Stimulated activated CD8-positive, alpha-beta memory T cell treated with anti-CD3 and anti-CD28 coated beads, Interleukin-12 subunit alpha, Interleukin-12 subunit beta, amount 100 ng/mL, for 24 hours (primary cell): ENCODE results near the gene UNC13B.
"Not testable (repeated sequence)": the region's sequence is repeated elsewhere in the genome, so short reads cannot be mapped to it uniquely, and the experiment has no call there.

ENCODE experiments used
- DNase-seq: peaks from one replicate; pipeline ENCODE4 v3.0.0-alpha.2; 2020; ENCODE audit errors: extremely low read depth

The UNC13B gene

DNA sequence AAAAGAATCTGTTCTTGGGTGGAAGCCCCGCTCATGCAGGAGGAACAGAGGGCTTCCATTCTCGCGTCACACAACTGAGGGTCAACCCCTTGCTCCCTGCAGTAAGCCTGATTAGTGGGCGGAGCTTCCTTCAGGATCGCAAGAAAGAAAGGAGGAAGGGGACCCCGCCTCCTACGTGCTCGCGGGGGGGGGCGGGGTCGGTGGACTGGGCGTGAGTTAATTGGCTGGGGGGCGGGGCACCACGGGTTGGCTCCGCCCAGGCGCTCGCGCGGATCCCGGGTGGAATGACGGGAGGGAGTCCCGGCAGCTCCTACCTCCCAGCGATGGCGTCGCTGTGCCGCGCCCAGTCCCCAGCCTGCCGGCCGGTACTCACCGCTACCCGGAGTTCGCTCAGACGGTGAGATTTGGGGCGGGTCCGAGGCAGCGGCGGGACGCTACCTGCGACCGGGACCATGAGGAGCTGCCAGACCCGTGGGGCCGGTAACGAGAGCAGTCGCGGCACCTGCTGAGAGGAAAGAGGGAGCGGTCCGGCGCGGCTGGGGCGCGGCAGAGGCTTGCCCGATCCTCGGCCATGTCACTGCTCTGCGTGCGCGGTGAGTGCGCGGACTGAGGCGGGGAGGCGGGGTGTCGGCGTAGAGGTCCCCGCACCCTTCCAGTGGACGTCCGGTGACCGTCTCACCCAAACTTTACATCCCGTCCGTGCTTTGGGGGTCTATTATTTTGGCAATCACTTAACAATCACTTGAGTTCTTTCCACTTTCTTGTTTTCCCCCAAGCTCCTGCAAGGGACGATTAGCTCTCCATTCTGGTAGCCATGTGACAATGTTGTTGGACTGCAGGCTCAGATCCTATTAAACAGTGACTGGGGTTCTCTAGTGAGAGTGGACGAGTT, at the start of gene UNC13B:
UNC13B (plus strand) TSS at position 297 of the 892 bp plus-strand sequence; CDS start at position 572, 275 bp downstream.
- DNase-seq = peak; percentile 49

GRCh38 chr9:35112257-35113020, 49.4 kb upstream of the UNC13B start:
- DNase-seq = no peak

- peak; percentile 31 for DNase-seq
Measured at GRCh38 chr9:35114113-35114839, 47.5 kb upstream of the UNC13B start.

GRCh38 chr9:35114840-35115628, 46.8 kb upstream of the UNC13B start:
- DNase-seq = no peak

DNA sequence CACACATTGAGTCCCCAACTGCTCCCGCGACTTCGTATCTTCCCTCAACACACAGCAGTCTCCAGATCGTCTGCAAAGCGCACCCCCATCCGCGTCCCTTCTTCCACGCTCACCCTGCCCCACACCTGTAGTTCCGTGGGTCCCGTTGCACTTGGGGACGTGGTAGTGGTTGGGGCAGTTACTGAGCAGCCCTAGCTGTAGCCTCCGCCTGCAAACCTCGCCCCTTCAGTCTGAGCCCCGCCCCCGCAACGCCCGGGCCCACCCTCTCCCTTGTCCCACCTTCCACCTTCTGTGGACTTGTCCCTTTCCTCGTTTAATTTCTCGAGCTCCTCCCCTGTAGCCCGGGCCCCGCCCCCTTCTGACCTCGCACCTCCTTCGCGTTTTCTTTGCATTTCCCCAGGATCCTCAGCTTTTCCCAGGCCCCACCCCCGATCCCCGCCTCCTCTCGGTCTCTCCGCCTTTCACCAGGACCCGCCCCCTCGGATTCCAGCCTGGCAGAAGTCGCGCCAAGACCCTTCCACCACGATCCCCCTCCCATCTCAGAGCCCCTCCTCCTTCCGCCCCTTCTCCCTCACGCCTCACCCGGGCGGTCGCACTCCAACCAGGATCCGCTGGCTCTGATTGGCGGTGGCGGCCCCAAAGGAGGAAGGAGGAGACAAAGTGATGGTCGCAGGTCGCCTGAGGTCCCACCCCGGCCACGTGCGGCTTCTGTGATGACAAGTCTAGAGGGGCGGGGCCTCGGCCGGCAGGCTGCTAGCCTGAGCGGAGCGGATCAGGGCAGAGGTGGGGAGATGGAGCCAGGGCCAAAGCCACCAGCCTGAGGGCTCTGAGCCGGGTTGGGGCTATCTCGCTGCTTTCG, 45.9 kb upstream of the UNC13B start, which contains the start of gene ATOSB:
ATOSB (minus strand) TSS at position 183 of the 859 bp plus-strand sequence. CDS start 7,588 bp downstream, outside the sequence.
- peak; percentile 90 for DNase-seq

- DNase-seq = no peak
Measured at GRCh38 chr9:35116539-35116897, 45.3 kb upstream of the UNC13B start.

DNA sequence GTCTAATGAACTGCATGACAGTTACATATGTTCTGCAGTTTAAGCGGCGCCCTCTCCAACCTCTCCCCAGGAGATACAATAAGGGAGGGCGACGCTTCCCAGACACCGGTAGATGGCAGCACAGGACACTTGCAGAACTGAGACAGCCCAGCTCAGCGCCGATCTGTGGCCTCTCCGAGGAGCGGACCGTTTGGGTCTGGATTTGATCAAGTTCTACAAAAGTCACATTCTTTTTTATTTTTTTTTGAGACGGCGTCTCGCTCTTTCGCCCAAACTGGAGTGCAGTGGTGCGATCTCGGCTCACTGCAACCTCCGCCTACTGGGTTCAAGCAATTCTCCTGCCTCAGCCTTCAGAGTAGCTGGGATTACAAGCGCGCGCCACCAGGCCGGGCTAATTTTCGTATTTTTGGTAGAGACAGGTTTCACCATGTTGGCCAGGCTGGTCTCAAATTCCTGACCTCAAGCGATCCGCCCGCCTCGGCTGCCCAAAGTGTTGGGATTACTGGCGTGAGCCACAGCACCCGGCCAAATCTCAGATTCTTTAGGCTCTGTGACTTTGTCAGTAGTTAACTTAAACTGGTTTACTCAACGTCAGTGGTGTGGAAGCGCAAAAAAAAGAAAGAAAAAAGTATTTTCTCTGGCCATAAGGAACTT, 44.8 kb upstream of the UNC13B start:
- DNase-seq = peak; percentile 64

- DNase-seq = no peak
Measured at GRCh38 chr9:35134920-35135319, 26.9 kb upstream of the UNC13B start.

GRCh38 chr9:35135988-35136387, 25.8 kb upstream of the UNC13B start:
- DNase-seq = no peak

- DNase-seq = no peak
Measured at GRCh38 chr9:35136866-35137265, 24.9 kb upstream of the UNC13B start.

DNA sequence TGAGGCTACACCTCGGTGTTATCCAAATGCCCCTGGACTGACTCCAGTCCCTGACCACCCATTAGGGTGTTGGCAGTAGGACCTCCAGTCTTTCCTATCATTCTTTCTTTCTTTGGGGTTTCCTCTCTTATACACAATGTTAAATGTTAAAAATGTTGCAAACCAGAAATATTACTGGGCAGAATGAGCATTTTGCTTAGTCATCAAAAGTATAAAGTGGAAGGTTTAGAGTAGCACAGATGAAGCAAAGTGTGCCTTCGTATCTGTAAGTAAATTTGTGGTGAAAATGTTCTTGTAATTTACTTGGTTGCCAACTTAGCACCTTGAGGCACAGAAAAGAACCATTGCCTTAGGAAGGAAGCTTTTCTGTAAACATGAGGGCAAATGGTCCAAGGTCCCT, 21.7 kb upstream of the UNC13B start:
- DNase-seq = no peak

- no peak for DNase-seq
Measured at GRCh38 chr9:35142037-35142436, 19.8 kb upstream of the UNC13B start.

GRCh38 chr9:35147941-35148563, 13.8 kb upstream of the UNC13B start:
- not testable (repeated sequence) for DNase-seq

DNA sequence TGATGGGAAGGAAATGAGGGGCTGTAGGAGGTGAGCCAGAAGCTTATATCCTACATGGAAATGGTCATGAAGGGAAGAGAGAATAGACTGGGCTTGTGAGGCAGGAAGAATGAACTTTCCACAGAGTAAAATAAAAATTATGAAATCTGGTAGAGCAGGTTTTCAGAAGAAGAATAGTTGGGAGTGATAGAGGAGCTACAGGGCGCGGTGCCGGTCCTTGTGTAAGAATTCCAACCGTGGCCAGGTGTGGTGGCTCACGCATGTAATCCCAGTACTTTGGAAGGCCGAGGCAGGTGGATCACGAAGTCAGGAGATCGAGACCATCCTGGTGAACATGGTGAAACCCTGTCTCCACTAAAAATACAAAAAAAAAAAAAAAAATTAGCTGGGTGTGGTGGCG, 8.9 kb upstream of the UNC13B start:
- DNase-seq = no peak

GRCh38 chr9:35156781-35157180, 5.0 kb upstream of the UNC13B start:
- no peak for DNase-seq

DNA sequence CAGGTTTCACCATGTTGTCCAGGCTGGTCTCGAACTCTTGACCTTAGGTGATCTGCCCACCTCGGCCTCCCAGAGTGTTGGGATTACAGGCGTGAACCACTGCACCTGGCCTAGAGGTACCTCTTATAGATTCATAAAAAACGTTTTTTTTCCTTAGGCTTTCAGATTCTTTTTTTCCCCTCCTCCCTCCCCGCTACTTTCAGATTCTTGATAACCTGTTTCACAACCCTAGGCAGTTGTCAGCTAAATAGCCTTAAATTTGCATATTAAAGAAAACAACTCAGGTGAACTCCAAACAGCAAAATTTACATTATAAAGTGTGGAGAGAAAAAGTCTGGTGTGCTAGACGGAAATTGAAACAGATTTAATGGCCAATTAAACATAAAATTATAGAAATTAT, 4.0 kb upstream of the UNC13B start:
- DNase-seq = not testable (repeated sequence)

DNA sequence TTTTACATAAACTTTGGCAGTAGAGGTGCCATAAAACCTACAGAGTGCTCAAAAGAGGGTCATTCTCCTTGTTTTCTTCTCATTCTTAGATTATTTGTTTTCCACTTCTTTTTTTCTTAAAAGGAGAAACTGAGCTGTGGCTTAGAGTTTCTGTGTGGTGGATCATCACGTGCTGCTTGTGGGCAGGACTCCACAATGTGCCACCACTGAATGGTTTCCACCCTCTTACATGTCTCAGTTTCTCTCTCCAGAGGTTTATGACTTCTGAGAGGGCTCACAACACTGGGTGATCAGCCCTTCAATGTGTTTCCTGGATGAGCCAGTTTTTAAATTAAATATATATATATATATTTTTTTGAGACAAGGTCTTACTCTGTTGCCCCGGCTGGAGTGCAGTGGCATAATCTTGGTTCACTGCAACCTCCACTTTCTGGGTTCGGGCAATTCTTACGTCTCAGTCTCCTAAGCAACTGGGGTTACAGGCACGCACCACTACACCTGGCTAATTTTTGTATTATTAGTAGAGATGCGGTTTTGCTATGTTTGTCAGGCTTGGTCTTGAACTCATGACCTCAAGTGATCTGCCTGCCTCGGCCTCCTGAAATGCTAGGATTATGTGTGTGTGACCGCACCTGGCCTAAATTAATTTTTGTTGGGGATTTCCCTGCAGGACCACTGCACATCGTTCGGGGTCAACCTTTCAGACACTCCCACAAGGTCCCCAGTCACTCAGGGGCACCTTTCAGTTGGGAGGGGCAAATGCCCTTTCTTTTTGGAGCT, 3.1 kb upstream of the UNC13B start:
- DNase-seq = no peak

DNA sequence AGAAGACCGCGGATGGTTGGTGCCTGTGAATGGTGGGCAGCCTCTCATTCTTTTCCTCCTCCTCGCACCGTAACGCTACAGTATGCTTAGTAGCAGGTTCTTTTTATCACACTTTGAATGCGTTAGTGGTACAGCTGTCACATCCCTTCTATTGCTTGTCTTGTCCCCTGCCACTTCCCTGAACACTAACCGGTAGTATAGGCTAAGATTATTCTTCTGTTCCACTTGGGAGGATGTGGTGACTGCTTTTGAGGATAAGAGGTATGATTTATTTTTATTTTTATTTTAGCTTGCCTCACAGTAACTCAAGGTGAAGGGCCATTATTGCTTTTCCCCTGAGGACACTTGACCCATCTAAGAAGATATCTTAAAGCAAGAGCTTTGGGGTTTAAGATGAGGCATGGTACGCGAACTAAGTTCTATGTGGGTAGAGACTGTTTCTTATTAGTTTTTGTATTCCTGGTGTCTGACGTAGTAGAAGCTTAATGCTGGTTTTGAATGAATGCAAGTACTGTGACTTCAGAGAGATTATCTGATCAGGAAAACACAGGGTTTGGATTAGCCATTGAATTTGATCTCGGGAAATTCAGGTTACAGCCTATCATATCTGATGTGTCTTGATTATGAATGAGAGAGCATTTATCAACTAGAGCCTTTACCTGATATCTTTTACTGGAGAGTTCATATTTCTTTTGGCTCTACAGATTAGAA, 951 bp downstream of the UNC13B start:
- DNase-seq = no peak
